ENCODE measurements around the gene STAG2.
"Not testable (repeated sequence)": the region's sequence is repeated elsewhere in the genome, so short reads cannot be mapped to it uniquely, and the experiment has no call there.

The STAG2 gene

GRCh38 chrX:124132437-124132836 lies 170.9 kb downstream of the STAG2 start:
- not testable (repeated sequence) for H3K27ac ChIP-seq (ENCODE audit: insufficient read depth, low read depth, low read length, poor library complexity, severe bottlenecking); H3K9me3 ChIP-seq (ENCODE audit: control insufficient read depth, low read length); H3K27me3 ChIP-seq (ENCODE audit: control insufficient read depth, insufficient read depth, low read length, poor library complexity, severe bottlenecking); H3K4me1 ChIP-seq (ENCODE audit: control insufficient read depth, insufficient read depth, low read length); H3K4me3 ChIP-seq (ENCODE audit: insufficient read depth, low read depth, low read length); H3K36me3 ChIP-seq (ENCODE audit: control insufficient read depth, insufficient read depth, low read length)
- 94 to 97% methylated on average over 4 to 5 of the region's 5 CpGs for WGBS, 2 experiments

- Histone ChIP-seq H3K9me3 (ENCODE audit: control insufficient read depth, low read length) (no peaks in the 10 kb centered on the region), H3K4me1 (ENCODE audit: control insufficient read depth, insufficient read depth, low read length) (no peaks in the 10 kb centered on the region)
- 92 to 95% methylated on average over 6 to 7 of the region's 8 CpGs for WGBS, 2 experiments
Observed at GRCh38 chrX:124145749-124146148, 184.2 kb downstream of the STAG2 start.

DNA sequence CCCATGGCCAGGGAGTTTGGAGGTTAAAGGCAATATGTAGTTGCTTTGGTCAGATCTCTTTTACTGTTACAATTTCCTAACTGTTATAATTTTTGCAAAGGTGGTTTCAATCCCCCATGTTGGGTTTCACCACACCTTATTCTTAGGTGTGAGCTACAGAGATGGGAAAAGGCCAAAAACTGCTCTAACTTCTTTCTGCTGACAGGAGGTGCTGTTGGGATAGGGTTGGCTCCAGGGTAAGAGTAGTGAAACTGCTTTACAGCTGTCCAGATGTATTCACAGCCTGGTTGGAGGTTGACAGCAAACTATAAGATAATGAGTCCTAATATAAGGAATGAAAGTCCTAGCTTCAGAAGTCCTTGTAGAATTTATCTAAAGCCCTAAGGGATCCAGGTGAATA lies 189.7 kb downstream of the STAG2 start:
- H3K9me3 ChIP-seq (ENCODE audit: control insufficient read depth, low read length) = no peaks in the 10 kb centered on the region
- H3K4me1 ChIP-seq (ENCODE audit: control insufficient read depth, insufficient read depth, low read length) = no peaks in the 10 kb centered on the region
- H3K27me3 ChIP-seq (ENCODE audit: control insufficient read depth, insufficient read depth, low read length, poor library complexity, severe bottlenecking) = no peaks in the 10 kb centered on the region

More at GRCh38 chrX:124145749-124146148, 184.2 kb downstream of the STAG2 start:
- no peaks in the 10 kb centered on the region for H3K27me3 ChIP-seq (ENCODE audit: control insufficient read depth, insufficient read depth, low read length, poor library complexity, severe bottlenecking)
- H3K4me3 ChIP-seq (ENCODE audit: insufficient read depth, low read depth, low read length) = no peak overlapping the region
- H3K27ac ChIP-seq (ENCODE audit: insufficient read depth, low read depth, low read length, poor library complexity, severe bottlenecking) = no peak overlapping the region
- no peaks in the 10 kb centered on the region for H3K36me3 ChIP-seq (ENCODE audit: control insufficient read depth, insufficient read depth, low read length)

More for the DNA sequence above, 189.7 kb downstream of the STAG2 start:
- no peak overlapping the region for H3K27ac ChIP-seq (ENCODE audit: insufficient read depth, low read depth, low read length, poor library complexity, severe bottlenecking)
- no peak overlapping the region for H3K4me3 ChIP-seq (ENCODE audit: insufficient read depth, low read depth, low read length)
- no peaks in the 10 kb centered on the region for H3K36me3 ChIP-seq (ENCODE audit: control insufficient read depth, insufficient read depth, low read length)

Measured in ectodermal cell (in vitro differentiated cells).